ENCODE measurements around the gene WWP2.
A peak's percentile ranks its signal among the peaks of the same experiment; 100 is the strongest.

WWP2 gene

DNA sequence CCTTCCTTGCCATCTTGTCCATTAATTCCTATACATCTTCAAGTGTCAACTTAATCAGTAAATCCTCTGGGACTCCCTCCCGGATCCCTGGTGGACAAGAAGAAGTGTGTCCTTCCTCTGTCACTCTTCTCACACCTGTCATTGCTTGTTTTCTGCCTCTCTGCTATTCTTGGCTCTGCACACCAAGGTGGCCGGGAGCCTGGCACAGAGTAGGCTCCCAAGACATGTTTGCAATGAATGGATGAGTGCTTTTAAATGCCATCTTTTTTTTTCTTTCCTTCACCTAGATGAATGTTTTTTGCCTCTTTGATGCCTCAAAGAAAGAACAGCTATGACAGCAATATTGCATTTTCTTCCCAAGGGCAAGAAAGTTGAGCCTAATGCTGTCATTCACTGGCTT, 131.0 kb downstream of the WWP2 start:
- DNase-seq = no peak

DNA sequence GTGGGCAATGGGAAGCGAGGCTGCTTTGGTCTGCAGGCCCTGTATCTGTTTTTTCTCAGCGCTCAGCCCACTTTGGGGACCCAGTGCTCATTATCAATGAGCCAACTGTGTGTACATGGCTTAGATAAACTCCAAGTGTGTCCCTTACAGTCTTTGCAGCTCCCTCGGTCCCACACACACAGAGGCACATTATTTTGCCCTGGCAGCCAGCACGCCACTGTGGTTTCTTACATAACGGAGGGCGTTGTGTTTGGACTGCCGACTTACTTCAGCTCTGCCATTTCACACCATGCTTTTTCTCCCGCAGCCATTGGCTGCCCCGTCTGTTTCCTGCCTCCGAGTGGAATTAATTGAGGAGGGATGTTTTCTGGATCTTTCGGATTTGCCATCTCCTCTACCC, 132.5 kb downstream of the WWP2 start:
- DNase-seq = no peak

- no peak for DNase-seq
These were observed 141.8 kb downstream of the WWP2 start for GRCh38 chr16:69903865-69904415.

- no peak for DNase-seq
These were observed 142.5 kb downstream of the WWP2 start for GRCh38 chr16:69904495-69905170.

GRCh38 chr16:69905171-69905555, 143.0 kb downstream of the WWP2 start:
- DNase-seq = no peak

- no peak for DNase-seq
These were observed 144.8 kb downstream of the WWP2 start for GRCh38 chr16:69906838-69907401.

- DNase-seq = no peak
These were observed 146.9 kb downstream of the WWP2 start for GRCh38 chr16:69909043-69909442.

DNA sequence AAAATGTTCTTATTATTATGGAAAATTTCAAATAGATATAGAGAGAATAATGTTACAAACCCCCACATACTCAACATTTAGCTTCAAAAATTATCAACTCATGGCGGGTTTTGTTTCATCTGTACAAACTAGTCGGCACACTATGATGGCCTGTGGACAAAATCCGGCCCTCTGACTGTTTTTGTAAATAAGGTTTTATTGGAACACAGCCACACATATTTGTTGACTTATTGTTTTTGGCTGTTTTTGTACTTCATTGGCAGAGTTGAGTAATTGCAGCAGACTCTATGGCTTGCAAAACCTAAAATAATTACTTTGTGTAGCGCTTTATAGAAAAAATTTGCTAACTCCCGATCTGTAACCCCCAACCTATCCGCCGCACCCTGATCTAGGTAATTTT, 147.6 kb downstream of the WWP2 start:
- no peak for DNase-seq

- DNase-seq = no peak
These were observed 148.8 kb downstream of the WWP2 start for GRCh38 chr16:69910964-69911363.

GRCh38 chr16:69916462-69916861, 154.3 kb downstream of the WWP2 start:
- no peak for DNase-seq

DNA sequence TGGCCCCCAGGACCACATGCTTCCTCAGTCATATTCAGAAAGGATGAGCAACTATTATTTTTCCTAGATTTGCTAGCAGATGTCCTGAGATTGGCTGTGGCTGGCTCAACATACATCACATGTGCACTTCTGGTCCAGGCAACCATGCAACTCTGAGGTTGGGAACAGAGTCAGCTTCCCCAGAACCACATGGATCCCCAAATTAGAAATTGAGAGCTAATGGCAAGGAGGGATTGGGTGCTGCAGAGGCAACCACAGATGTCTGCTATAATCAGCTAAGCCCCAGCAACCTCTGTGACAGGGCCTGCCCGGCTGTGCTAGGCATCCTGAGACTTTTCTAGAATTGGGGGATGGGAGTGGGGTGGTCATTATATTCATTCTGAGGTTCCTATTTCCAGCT, 155.2 kb downstream of the WWP2 start:
- no peak for DNase-seq

DNA sequence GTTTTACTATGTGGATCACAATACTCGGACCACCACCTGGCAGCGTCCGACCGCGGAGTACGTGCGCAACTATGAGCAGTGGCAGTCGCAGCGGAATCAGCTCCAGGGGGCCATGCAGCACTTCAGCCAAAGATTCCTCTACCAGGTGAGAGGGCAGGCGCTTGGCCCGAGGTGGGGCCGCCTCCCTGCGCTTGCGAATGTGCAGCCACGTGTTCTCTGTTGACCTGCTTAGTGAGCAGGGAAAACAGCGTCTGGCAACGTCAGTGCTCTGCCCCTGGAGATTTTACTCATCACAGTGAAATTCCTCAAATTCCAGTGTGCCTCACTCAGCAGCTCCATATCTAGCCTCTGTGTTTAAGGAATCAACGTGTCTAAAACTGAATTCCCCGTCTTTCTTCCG, 155.6 kb downstream of the WWP2 start:
- DNase-seq = no peak

- DNase-seq = no peak
These were observed 156.1 kb downstream of the WWP2 start for GRCh38 chr16:69918241-69918640.

DNA sequence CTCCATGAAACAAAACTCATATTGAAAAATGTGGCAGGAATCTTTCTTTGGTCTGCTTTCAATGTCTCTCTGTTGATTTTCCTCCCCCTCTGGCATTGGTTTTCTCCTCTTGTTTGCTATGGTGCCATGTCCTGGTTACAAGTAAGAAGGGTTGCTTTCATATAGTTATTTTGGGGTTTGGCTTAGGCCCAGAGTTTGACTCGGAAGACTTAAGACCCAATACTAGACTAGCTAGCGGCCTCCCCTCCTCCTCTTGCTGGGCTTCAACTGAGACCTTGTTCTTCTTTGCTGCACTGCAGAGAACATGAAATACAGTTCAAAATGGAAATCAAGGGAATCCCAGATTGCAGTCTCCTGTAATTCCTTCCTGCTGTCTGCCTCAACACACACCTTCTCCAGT, 159.0 kb downstream of the WWP2 start:
- no peak for DNase-seq

- no peak for DNase-seq
These were observed 160.1 kb downstream of the WWP2 start for GRCh38 chr16:69922200-69922599.

DNA sequence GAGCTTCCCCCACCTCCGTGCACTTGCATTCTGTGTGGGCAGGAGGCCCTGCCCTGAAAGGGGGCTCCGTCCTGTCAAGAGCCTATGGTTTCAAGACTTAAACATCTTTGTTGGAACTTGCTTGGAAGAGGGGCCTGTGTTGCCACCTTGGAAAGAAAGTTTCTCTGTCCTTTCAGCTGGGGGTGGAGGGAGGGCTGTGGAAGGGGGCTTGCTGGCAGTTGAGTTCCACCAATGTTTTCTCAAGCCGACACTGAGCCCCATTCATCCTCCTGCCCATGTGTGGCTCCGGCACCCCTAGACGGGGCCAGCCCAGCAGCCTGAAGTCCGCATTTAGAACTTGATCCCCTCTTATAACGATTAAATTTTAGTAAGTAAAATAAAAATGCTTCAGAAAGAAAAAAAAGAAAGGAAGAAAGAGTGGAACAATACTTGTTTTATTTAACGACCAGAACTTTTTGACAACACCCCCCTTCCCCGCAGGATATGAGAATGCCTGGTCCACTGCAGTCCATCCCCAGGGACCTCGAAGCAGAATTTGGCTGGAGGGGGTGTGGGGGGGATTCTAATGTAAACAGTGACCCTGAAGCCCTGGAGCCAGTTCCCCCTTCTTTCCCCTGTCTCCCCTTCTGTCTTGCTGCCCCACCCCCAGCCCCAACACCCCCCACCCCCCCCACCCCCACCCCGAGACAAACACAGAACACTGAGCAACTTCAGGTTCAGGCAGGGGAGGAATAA, 162.1 kb downstream of the WWP2 start:
- DNase-seq = no peak

GRCh38 chr16:69924777-69925191, 162.7 kb downstream of the WWP2 start:
- DNase-seq = no peak

DNA sequence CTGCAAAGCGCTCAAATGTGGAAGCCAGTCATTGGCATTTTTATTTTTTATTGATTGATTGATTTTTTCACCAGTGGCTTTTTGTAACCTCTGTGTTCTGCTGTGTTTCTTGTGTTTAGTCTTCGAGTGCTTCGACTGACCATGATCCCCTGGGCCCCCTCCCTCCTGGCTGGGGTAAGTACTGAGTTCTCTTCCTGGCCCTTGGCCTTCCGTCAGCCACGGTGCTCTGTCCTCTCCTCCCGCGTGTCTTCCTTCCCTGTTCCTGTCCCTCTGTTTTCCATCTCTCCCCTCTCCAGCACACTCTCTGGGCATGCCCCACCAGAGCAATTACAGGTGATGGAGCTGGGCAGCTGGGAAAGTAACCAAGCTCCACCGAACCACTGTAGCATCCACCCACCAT, 163.2 kb downstream of the WWP2 start:
- no peak for DNase-seq

DNA sequence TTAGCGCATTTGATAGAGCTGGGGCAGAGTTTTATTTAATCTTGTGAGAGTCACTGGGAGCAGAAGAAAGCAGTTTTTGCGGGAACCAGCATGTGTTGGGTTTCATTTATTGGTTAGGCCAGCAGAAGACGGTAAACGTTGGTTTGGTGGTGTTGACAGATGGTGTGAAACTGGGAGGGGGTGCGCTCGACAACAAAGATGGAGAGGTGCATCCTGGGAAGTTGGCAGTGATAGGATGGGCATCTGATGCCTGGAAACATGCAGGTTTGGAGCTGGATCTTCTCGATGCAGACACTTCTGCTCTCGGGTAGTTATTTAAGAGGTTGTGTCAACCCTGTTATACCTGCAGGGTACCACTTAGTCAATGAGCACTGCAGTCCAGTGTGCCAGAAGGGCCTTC, 164.1 kb downstream of the WWP2 start:
- DNase-seq = no peak

DNA sequence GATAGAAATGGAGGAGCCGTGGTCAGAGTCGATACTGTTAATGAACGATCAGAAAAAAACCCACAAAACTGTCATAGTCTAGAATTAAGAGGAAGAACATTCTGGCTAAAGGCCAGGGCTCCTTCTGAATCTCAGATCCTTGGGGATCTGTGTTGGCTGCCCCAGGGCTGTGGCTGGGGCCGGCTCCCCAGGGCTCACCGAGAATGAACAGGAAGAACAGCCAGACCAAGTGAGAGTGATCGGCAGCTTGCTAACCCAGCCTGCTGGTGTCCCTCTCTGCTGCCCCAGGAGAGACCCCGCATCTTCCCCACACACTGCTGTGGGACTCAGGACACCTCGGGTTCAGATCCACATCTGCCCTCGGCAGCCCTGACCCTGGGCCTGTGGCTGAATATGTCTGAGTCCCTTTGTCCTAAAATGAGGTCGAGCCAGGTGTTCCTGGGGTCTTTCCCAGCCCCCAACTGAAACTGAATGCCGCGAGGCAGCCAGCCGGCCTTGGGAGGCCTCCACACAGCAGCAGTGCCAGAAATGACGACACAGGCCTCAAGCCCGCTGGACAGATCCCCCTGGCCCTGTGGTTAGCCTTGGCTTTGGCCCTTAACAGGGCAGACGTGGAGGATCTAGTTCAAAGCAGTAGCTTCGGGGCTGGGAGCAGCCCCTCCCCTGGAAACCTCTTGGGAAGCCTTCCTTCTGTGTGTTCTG, 165.1 kb downstream of the WWP2 start:
- DNase-seq = no peak

DNA sequence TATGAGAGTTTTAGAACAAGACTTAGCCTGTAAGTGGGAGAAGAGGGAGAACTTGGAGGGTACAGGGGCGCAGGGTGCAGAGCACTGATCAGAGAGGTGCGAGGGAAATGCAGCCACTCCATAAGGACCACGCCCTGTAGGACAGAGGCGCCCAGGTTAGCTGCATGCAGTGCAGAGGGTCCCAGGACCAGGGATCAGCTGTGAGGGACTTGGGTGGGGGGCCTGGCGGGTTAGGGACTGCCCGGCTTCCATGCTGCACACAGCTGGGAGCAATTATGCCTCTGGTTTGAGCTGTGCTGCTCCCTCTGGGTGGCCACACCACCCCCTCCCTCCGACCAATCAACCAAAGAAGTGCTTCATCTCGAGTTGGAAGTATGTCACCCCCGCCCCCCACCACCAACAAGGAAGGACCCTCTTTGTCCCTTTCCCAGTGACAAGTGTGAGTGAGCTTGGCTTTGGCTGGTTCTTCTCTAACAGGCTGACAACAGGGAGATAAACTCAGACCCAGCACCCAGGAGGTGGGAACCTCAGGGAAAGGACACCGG, 166.8 kb downstream of the WWP2 start:
- DNase-seq = no peak

DNA sequence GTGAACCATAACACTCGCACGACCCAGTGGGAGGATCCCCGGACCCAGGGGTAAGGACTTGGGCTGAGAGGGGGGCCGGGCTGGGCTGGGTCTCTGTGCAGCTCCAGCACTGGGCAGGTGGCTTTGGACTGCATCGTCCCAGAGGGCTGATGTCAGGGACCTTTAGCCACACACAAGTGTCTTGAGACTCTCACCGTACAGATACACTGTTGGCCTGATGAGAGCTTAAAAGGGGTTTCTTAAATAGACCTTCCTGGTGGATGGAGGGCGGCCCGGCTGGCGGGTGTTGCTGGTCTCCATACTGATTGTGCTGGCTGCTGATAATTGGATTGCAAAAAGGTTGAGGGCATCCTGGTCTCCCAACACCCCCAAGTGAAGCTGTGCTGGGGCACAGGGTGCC, 167.3 kb downstream of the WWP2 start:
- DNase-seq = no peak

GRCh38 chr16:69930117-69930776, 168.1 kb downstream of the WWP2 start:
- peak; percentile 44 for DNase-seq

Measured in activated naive CD4-positive, alpha-beta T cell treated with anti-CD3 and anti-CD28 coated beads, Interleukin-2, amount 50 U/mL, for 16 hours (primary cell).